ENCODE data around the gene NACAD.

NACAD gene

GRCh38 chr7:45112648-45113047 is 23.9 kb upstream of the NACAD start:
- DNase-seq, result no peak

GRCh38 chr7:45111298-45112223 is 22.8 kb upstream of the NACAD start, which contains the start of gene TBRG4:
TSS of gene TBRG4 (minus strand) at chr7:45111697. CDS start at chr7:45109237, 2,460 bp downstream.
- DNase-seq, result peak; percentile 79

- DNase-seq, result no peak
Observed at GRCh38 chr7:45108863-45109262, 20.1 kb upstream of the NACAD start.

GRCh38 chr7:45107356-45107755 is 18.6 kb upstream of the NACAD start:
- DNase-seq, result no peak

GRCh38 chr7:45106820-45107219 is 18.1 kb upstream of the NACAD start:
- no peak for DNase-seq

- no peak for DNase-seq
Observed at GRCh38 chr7:45105588-45106188, 16.9 kb upstream of the NACAD start.

- DNase-seq, result no peak
Observed at GRCh38 chr7:45104844-45105587, 16.2 kb upstream of the NACAD start.

- DNase-seq, result no peak
Observed at GRCh38 chr7:45103958-45104843, 15.4 kb upstream of the NACAD start.

GRCh38 chr7:45102785-45103712 is 14.3 kb upstream of the NACAD start:
- DNase-seq, result no peak

- DNase-seq, result no peak
Observed at GRCh38 chr7:45101748-45102147, 13.0 kb upstream of the NACAD start.

GRCh38 chr7:45100761-45101480 is 12.2 kb upstream of the NACAD start:
- no peak for DNase-seq

GRCh38 chr7:45099891-45100760 is 11.4 kb upstream of the NACAD start:
- DNase-seq, result no peak

GRCh38 chr7:45098983-45099839 is 10.4 kb upstream of the NACAD start:
- no peak for DNase-seq

- no peak for DNase-seq
Observed at GRCh38 chr7:45092931-45093235, 4.1 kb upstream of the NACAD start.

- DNase-seq, result no peak
Observed at GRCh38 chr7:45092100-45092930, 3.5 kb upstream of the NACAD start.

- peak; percentile 99 for DNase-seq
Observed at GRCh38 chr7:45089341-45089891, 647 bp upstream of the NACAD start.

- no peak for DNase-seq
Observed at GRCh38 chr7:45088146-45088701, 545 bp downstream of the NACAD start.
